CD4-positive, alpha-beta T cell treated with Interferon alpha-2 for 1 hour (primary cell): ENCODE measurements around the gene CXCL14.

ENCODE experiments used
- DNase-seq, 2 donors: peaks; one replicate each; pipeline ENCODE4 v3.0.0-alpha.2; 2020 to 2022

Gene CXCL14

DNA sequence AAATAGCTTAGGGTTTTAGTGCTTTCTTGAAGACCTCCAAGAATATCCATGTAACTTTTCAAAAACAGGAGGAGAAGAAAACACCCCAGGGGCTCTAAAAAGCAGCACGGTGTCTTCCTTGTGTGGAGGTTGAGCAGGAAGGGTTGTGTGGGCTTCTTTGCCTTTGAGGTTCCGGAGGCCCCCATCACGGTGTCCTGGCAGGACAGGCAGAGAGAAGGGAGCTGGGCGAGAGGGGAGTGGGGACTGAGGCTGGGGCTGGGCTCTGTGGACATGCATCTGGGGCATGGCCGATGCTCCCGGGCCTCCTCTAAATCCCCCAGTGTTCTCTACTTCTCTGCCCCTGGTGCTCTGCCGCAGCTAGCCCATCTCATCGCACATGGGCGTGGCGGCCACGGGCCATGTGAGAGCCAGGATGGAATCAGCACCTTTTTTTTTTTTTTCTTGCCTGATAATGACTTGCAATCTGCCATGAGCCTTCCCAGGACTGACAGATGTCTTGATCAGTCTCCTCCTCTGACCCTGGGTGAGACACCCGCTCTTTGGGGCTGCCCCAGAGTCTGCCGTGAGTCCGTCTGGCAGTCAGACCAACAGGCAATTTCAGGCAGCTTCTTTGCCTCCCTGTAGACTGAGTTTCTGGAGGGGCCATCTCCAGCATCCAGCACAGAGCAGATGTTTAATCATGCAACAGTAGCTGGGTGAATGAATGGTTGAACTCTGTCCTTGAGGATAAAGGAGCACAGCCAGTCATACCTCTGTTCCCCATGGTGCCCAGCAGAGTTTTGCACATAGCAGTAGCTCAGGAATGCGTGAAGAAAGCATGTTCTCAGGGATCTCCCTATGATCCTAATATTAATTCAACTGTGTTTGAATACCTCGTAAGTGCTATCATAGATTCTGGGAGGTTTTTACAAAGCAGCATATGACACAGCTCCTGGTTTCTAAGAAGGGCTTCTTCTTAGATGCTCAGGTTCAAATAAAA lies 12.1 kb downstream of the CXCL14 start:
- no peak for DNase-seq

DNA sequence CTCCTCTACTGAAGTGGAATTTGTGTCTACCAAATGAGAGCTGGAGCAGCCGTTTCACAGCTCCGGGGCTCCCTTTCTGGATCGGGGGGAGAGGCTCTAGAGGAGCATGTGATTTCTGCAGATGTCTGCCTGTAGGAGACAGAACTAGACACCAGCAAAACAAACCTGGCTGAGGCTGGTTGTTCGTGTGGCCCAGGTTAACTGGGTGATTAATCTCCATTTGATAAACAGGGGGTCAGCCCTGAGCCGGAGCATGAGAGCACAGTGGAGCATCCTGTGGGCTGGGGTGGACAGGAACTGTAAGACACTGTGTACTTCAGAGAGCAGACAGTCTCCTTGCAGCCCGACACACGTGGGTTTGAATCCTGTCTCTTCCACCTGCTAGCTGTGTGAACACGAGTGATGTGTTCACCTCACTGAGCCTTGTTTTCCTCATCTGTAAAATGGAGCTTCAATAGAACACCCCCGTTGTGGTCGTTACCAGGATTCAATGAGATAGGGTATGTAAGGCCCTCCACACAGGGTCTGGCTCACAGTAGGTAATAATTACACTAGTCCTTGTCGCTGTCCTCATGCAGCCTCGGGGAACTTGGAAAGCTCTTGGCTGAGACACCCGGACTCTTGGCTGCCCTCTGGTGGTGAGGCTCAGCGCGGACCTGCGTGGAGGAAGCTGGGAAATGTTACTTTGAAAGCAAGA lies 12.9 kb downstream of the CXCL14 start:
- peak; percentile 47 to 58 for DNase-seq

DNA sequence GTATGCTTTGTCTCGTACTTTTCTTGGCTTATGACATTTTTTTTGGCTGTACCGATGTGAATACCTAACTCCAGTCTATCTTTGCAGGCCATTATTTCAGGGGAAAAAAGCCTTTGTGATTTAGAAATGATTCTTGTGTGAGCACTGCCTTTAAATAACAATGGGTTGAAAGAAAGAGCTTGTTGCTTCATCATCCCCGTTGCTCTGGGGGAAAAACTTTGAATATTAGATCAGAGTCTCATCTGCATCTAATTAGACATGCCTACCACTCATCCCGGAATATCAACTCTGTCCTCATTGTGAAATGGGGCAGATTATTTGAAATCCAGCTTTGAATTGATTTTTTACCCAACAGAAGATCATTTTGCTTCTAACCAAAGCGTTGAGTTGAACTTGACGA lies 13.5 kb downstream of the CXCL14 start:
- no peak for DNase-seq

DNA sequence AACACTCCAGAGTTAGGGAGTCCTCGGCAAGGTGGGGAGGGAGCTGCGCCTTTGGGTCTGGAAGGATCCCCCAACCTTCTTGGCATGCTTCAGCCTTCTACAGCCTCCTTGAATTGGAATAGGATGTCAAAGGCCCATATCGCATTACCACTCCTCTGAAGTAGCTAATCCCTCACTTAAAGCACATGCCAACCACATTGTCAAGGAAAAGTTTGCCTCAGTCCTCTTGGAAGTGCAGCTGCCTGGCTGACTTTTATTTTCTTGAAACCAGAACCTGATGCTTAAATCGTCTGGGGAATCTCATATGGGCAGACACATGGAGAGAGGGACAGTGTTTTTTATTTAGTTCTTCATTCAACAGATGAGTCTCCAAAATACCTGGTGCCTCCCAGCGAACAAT lies 14.5 kb downstream of the CXCL14 start:
- DNase-seq, result no peak

DNA sequence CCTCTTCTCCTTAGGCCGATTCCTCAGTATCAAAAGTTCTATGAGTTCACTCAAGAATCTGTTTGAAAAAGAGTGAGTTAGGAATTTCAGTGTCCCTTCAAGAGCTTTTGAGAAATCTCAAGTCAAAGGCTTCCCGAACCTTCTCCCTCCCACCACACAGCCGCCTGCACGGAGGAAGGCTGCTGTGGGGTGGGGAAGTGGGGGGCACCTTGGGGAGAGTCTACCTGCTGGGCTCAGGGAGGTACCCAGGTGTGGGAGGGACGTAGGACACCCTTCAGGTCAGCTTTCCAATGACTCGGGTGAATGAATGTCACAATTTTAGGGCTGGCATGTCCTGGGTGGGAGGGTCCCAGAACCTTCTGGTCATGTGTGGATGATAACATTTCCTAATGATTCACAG lies 17.5 kb downstream of the CXCL14 start:
- no peak for DNase-seq

DNA sequence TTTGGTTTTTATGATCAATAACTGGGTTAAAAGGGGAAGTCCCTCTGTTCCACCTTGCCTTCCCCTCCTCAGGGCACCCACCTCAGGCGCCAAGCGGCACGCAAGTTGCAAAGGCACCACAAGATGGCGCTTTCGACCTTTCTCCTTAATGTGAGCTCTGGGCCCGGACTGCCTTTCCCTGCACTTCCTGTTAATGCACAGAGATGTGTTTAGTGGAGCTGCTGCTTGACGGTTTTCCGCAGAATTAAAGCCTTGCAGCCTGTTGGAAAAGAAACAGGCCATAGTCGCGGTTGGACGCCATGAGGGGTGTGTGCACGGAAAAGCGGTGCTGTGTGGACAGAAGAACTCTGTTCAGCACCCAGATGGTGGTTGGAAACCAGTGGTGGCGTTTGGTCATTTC lies 17.9 kb downstream of the CXCL14 start:
- DNase-seq, result peak; percentile 54 to 56

DNA sequence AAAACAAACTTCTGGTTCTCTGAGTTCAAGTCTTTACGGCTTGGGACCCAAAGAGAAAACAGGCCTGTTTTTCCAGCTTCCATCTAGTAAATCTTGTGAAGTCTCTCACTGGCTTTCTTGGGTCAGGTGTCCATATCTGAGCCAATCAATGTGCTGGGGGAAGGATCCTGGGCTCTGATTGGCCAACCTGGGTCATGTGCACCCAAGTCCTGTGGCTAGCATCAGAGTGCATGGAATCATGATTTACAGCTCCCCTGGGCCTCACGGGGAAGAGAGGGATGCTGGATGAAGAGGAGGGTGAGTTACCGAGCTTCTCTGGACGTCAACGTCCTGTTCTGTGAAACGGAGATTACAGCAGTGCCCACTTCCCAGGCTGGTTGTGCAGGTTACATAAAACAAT lies 19.4 kb downstream of the CXCL14 start:
- no peak for DNase-seq

DNA sequence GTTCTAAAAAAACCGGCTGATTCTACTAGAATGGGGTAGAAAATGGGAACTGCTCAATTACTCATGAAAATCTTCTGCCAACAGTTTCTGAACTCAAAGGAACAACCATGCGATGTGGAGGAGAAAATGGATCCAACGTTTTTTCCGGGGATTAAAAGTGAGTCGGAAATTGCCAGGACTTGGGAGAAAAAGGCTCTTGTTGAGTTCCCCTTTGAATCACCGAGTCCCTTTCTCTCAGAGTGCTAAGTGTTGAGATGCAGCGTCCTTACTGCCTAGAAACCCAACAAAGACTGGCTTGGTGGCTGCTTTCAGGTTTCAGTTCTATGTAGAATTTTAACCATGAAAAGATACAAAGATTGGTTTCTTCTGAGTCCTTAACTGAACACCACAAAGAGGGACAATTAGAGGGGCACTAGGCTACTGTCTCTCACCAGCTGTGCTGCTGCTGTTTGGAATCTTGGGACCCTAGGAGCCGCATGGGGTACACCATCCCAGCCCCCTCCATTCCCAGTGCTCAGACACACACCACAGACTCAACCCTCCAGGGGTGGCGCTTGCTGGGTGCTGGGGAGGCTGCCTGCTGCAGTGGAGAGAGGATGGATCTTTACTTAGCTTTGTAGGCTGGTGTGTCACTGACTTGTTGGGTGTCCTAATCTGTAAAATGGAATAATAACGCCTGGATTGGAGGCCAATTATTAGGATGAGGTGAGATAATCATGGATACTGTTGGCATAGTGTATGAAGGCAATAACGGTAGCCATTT lies 21.5 kb downstream of the CXCL14 start:
- DNase-seq, result no peak

DNA sequence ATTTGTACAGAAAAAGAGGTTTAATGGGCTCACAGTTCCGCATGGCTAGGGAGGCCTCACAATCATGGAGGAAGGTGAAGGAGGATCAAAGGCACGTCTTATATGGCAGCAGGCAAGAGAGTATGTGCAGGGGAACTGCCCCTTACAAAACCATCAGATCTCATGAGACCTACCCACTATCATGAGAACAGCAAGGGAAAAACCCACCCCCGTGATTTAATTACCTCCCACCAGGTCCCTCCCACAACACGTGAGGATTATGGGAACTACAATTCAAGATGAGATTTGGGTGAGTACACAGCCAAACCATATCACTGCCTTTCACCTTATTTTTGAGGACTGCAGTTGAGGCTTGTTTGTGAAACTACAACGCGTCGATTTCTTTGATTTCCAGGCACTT lies 22.2 kb downstream of the CXCL14 start:
- no peak for DNase-seq

DNA sequence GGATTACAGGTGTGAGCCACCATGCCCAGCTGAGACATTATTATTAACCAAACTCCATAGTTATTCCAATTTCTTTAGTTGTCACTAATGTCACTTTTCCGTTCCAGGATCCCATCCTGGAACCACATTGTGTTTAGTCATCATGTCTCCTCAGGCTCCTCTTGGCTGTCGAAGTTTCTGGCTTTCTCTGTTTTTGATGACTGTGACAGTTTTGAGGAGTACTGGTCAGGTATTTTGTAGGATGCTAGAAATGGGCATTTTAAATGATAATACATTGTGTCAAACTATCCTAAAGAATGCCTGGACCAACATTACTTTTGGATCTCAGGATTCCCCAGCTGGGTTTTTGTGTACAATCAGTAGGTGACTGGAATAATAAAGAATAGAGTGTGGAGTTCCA lies 23.3 kb downstream of the CXCL14 start:
- no peak for DNase-seq

DNA sequence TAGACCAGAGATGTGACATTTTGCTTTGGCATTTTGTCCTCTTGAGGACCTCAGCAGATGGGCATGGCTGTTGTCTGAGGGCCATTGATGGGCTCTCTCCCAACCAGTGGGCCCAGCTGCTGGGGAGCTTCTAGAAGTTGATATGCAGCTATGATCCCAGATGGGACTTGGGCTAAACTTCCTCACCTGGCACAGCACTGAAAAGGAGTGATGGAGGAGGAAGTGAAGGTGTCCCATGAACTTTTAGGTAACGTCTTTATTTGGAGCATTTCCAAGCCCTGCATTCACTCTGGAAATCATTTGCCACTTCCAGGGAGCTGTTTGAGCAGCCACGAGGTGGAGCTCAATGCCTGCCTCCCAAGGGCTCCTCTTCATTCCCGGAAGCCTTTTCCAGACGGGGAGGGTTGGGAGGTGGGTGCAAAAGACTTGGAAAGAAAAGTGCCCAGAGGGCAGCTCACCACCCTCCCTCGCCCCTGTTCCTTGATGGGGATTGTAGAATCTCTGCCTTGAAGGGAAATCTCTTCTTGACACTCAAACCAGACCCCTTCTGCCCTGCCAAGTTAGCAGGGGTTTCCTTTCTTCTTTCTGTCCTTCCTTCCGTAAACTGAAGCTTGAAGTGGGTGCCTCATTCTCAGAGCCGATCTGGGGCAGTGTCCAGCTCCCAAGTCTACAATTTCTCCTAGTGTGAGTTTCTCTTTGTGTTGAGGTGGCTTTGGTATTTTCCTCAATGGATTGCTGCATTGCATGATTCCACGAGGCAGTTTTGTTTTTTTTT lies 24.9 kb downstream of the CXCL14 start:
- DNase-seq, result no peak

DNA sequence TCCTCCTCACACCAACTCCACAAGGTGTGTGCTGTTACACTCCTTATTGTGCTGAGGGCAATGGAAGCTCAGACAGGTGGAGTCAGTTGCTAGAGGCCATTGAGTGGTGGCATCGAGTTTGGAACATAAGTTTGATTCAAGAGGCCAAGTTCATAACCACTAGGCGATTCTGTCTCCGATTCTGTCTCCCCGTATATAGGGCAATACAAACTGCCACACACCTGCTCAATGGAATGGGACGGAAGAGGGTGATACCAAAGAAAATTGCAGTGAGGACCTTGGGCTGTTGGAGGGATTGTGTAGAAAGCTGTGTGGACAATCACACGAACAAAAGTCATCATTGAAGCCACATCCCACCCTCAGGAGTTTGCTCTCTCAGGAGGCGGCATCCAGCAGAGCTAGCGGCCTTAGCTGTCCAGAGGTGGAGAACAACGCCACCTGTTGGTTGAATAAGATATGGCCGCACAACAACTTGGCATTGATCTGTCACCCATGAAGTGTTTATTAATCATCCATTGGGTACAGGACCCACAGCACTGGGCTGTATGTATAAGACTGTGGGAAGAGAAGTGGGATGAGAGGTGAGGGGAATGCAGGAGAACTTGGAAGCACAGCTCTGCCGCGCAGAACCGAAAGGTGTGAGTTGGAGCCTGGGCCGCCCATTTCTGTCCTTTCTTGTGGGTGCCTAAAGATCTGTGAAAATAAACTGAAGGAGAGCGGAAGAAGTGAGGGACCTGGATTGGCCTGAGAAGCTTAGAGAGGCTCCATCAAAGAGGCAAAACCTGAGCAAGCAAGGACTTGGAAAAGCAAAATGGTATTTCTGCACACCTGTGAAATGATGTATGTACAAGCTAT lies 27.0 kb downstream of the CXCL14 start:
- DNase-seq, result peak; percentile 36 to 60

DNA sequence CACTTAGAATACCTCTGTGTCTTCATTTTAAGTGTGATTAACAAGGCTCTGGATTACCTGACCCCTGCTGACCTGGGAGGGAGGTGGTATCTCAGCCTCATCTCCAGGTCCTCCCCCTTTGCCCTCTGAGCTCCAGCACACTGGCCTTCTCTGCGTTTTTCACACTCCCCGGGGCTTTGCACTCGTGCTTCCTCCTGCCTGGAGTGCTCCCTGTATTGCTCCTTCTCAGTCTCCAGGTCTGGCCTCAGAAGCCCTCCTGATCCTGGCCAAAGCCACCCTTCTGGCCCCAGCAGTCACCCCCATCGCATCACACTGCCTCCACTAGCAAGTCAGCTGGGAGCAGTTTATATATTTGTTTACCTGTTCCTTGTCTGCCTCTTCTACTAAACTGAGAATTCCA lies 29.4 kb downstream of the CXCL14 start:
- no peak for DNase-seq

DNA sequence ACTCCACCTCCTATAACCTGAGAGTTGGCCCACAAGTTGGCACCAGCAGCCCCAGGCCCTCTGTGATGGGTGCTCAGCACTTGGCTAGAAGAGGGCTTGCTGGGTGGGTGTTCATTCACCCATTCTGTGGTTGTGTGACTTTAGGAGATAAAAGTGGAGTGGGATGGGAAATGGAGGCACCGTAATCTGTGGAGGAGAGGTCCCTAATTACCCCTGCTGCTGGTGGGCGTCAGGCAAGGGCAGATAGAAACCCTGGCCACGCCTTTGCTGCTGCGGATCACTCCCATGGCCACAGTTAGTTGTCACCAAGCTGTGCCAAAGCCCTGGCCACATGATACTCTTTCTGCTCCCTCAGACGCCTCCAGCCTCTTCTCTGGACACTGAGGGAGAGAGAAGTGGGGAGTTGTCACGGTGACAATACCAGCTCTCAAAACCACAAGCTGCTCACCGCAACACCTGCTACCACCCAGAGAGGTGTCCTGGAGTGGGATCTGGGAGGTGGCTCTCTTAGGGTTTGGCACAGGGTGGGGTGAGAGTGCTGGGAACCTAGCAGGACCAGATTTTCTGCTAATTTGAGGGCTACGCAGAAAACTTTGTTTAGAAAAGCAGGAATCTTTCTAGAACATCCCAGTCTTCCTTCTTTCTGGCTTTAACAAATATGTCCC lies 31.1 kb downstream of the CXCL14 start:
- DNase-seq, result no peak

DNA sequence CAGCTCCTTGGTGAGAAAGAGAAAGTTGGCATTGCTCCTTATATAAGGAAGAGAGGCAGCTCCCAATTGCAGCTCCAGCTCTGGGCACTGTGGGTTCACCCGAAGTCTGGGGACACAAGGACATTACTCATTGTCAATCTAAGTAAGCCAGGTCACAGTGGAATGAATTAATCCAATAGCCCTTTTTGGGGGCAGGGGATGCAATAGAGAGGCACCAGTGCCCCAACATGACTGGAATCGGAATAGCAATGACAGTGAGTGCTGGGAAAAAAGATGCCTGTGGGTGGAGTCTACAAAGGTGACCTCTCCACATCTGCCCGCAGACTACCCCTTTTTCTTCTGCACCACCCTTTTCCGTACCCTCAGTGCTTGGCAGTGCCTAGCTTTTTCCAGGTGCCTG lies 31.9 kb downstream of the CXCL14 start:
- DNase-seq, result no peak

DNA sequence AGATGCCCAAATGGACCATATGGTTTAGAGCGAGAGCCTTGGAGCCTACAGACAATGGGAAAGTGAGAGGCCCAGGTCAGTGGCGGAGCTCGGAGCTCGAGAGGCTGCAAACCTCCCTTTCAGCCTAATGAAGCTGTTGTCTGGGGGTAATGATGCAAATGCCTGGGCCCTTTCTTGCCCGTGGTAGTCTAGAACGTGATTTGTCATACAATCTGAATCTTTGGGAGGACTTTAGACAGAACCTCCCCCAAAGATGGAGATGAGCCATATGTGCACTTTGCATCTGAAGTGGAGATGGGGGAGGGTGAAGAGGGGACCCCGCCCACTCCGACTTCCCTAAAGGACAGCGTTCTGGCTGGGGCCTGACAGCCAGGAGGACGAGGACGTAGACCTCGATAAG lies 32.7 kb downstream of the CXCL14 start:
- DNase-seq, result no peak

DNA sequence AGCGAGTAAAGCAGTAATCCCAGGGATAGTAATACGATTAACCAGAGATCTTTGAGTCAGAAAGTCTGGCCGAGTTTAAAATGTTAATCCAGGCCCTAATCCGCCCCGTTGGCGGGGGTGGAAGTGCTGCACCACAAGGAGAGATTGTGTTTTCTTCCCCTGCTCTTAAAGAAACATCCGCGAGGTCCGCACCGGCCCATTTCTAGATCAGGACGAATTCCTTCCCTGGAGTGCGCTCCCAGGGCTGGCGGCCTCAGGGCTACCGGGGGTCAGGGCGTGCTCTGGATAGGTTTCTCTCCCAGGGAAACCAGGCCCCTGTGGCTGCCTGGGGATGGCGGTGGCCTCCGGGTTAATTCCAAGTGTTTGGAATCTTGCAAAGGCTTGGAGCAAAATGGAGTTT lies 33.7 kb downstream of the CXCL14 start:
- no peak for DNase-seq

DNA sequence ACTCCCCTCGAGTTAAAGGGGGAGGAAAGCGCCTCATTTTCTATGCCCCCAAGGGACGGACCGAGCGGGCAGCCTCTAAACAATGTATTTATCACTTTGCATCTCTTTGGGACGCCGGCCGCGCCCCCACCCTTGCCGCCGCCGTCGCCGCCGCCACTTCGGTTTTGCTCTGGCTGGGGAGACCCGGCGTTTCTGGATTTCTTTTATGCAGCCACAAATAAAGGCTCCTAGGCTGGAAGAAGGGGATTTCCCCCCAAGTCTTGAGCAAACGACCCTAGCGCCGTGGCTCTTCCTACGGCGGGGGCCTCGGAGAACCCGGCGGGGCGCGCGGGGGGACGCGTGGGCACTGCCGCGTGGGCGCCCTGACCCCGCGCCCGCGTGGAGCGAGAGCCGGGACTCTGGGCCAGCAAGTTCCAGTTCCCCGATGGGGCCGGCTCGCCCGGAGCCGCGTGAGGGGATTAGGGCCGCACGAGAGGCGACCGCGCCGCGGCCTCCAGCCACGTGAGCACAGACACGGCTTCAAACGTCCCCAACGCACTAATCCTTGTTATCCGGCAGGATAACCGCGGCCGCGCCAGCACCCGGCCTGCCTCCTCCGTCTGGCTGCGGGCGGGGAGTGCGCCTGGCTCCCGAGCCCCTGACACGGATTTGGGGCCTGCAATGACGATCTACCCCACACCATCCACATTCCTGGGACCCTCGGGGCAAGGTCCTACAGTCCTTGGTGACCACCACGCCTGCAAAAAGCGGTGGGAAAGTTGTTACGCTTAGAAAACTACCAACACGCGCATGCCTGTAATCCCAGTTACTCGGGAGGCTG lies 35.1 kb downstream of the CXCL14 start:
- no peak for DNase-seq

DNA sequence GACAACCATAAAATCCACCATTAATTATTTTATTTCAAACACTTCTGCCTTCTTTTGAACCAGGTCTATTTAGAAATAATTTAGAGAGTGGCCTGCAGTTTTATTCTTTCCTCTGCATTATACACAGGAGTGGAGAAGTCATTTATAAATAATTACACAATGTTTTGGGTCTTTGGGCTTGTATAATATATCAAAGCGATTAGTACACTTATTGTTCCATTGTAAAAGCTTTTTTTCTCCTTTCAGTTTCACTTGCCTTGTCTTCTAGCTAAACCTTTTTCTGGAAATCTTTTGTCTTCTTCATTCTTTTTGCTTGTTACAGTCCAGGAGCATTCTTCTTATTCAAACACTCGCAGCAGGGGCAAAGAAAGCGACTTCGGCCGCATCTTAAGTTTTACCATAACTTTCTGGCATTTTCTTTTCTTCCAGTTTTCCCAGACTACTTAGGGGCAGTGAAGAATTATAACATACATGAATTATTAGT lies 35.7 kb downstream of the CXCL14 start:
- DNase-seq, result no peak
